ENCODE data around the gene NR3C1.

- TF ChIP-seq CTCF (IDR thresholded peaks at IDR 0.05; ENCODE audit: poor library complexity) = no peak
- no peak for TF ChIP-seq EZH2phosphoT487 (IDR thresholded peaks at IDR 0.05; ENCODE audit: low read depth, severe bottlenecking, unreplicated experiment)
Observed at GRCh38 chr5:143428155-143428554, 24.7 kb upstream of the NR3C1 start.
